Activated CD4-positive, alpha-beta T cell treated with anti-CD3 and anti-CD28 coated beads, Interleukin-10, Interleukin-2, amounts not matched to agents 100 ng/mL and 50 ng/mL, durations not matched to agents 16 hours and 8 hours (primary cell): Measurements from ENCODE around the gene NDUFA13.

Experiments
- DNase-seq: peaks from one replicate; pipeline ENCODE4 v3.0.0-alpha.2; 2020

Gene NDUFA13

DNA sequence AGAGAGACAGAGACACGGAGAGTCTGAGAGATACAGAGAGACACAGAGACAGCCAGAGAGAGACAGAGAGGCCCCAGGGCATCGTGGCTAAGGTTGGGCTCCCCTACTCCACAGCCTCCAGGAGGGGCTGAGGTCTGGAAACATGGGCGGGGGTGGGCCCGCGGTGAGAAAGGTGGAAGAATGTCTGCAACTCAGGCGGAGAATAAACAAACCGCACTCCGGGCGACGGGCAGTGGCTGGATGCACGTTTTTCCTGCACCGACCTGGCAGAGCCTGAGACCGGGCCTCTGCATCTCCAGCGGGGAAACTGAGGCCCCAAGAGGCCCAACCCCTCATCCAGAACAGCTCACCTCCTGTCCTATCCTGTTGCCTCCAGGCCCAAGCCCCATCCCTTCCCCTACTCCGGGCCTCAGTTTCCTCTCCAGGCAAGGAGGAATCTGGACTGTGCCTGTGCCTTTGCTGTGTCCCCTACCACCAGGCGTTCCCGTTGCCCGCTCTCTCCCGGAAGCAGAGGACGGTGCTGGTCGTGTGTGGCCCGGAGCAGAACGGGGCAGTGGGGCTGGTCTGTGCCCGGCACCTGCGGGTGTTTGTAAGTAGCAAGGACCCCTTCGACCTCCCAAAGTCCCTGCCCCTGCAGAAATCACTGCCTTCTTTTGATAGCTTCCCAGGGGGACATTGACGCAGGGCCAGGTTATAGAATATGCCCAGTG, 18.7 kb downstream of the NDUFA13 start:
- DNase-seq: no peak

DNA sequence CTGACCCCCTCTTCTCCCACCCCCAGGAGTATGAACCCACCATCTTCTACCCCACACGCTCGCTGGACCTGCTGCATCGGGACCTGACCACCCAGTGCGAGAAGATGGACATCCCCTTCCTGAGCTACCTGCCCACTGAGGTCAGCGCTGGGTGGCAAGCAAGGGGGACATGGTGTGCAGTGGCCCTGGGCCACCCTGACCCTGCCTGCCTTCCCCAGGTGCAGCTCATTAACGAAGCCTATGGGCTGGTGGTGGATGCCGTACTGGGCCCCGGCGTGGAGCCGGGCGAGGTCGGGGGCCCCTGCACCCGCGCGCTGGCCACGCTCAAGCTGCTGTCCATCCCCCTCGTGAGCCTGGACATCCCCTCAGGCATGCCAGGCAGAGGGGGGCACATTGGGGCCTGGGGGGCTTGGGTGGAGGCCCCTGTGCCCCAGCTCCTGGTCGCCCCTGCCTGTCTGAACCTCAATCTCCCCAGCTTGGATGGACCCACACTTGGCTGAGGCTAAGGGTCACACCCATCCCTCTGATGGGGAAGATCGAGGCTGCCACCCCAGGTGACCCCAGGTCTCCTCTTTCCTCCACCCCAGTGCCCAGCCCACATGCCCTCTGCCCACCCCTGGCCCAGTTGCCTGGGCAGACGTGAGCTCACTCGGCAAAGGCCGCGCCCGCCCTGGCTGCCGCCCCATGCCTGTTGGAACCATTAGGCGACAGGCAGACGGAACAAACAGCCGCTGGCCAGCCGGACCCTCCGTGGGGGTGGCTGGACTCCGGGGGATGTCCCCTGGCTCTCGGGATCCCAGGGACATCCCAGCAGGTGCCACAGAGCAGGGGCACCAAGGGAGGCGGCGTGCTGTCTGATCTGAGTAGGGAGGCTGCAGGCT, 19.5 kb downstream of the NDUFA13 start:
- no peak for DNase-seq

DNA sequence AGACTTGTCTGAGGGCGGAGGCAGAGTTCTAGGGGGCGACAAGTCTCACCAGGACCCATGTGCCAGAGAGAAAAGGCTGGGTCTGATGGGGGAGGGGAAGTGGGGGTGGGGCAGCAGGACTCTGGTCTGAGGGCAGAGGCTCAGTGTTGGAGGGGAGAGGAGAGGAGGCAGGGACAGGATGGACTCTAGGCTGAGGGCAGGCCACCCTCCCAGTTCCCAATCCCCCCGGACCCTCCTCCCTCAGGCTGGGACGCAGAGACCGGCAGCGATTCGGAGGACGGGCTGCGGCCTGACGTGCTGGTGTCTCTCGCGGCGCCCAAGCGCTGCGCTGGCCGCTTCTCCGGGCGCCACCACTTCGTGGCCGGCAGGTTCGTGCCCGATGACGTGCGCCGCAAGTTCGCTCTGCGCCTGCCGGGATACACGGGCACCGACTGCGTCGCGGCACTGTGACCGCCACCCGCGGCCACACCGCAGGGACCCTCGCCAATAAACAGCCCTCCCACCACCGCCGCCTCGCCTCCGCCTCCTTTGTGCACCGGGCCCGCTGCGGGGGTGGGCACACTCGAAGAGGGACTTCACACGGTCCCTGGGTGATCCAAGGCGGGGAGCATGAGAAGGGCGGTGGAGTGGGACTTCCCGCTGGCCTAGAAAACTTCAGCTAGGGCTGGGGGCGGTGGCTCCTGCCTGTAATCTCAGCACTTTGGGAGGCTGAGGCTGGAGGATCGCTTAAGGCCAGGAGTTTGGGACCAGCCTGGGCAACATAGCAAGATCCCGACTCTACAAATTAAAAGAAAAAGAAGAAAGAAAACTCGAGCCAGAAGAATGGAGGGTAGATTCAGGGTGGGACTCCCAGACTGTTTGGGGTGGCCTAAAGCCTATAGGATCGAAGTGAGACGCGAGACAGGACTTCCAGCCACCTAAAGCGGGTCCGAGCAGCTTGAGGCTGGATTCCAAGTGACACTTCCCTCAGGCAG, 21.3 kb downstream of the NDUFA13 start:
- no peak for DNase-seq

DNA sequence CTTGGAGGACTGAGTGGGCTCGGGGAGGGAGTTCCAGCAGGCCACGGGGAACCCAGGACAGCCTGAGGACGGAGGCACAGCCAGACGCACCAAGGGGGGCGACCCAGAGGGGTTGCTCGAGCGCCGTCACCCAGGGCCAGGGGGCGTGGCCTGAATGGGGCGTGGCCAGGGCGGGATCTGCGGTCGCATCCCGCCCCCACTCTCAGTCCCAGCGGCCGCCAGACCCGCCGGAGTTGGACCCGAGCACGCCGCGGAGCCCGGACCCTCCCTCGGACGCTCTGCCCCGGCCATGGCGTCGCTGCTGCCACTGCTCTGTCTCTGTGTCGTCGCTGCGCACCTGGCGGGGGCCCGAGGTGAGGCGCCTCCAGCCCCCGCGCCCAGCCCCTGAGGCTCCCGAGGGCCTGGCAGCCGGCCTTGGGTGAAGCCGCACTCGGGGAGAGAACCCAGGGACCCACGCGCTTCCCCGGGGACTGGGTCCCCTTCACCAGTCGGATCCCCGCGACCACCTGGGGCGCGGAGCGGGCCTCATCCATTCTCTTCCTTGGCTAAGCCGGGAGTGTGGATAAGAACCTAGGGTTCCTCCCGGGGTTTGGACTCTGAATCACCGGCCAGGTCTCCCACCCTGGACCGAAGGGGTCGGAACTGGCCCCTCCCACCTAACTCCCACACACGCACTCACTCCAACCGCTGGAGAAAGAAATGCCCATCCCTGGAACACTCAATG, 22.2 kb downstream of the NDUFA13 start, which contains the start of gene CILP2:
Gene CILP2 (plus strand): TSS at position 205 of the 724 bp plus-strand sequence. CDS start 85 bp downstream, at position 290.
- peak; percentile 34 for DNase-seq

DNA sequence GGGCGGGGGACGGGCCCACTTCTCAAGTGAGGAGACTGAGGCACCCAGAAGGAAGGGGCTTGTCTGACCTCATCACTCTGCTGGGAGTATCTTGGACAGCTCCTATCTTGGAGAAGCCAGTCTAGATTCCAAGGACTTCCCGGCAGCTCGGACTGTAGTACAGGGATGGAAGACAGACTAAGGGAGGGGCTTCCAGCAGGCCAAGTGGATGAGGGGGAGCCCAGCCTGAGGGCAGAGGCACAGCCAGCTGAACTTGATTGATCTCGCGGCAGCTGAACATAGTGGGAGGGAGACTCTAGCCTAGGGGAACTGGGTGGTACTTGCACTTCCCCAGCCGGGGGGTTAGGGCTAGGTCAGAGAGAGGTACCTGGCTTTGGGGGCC, 22.8 kb downstream of the NDUFA13 start:
- DNase-seq: no peak

DNA sequence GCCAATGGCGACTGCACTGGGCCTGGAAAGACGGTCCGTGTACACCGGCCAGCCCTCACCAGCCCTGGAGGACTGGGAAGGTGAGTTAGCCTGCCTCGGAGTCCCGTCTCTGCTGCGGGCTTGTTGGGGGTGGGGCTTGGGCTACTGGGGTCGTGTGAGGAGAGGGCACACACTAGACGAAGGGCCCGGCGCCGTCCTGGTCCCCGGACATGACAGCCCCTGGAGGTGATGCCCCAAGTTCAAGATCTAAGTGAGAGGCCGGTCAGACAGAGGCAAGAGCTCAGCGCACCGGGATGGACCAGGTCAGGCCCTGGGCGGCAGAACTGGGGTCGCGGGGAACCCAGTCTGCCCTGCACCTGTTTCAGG, 23.7 kb downstream of the NDUFA13 start:
- no peak for DNase-seq

DNA sequence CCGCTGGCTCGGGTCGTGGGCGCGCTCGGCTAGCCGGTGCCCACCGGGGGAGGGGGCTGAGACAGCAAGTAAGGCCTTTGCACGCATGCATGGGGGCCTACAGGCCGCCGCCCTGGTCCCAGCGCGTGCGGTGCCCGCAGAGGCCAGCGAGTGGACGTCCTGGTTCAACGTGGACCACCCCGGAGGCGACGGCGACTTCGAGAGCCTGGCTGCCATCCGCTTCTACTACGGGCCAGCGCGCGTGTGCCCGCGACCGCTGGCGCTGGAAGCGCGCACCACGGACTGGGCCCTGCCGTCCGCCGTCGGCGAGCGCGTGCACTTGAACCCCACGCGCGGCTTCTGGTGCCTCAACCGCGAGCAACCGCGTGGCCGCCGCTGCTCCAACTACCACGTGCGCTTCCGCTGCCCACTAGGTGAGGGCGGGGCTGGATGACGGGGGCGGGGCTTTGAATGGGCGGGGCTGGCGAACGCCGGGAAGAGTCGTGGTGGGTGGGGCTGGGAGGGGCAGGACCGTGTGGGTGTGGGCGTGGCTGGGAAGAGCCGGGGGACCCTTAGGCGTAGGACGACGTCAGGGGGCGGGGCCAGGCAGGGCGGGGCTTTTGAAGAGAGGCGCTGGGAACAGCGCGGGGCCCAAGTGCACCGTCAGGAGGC, 24.2 kb downstream of the NDUFA13 start:
- DNase-seq: peak; percentile 83

DNA sequence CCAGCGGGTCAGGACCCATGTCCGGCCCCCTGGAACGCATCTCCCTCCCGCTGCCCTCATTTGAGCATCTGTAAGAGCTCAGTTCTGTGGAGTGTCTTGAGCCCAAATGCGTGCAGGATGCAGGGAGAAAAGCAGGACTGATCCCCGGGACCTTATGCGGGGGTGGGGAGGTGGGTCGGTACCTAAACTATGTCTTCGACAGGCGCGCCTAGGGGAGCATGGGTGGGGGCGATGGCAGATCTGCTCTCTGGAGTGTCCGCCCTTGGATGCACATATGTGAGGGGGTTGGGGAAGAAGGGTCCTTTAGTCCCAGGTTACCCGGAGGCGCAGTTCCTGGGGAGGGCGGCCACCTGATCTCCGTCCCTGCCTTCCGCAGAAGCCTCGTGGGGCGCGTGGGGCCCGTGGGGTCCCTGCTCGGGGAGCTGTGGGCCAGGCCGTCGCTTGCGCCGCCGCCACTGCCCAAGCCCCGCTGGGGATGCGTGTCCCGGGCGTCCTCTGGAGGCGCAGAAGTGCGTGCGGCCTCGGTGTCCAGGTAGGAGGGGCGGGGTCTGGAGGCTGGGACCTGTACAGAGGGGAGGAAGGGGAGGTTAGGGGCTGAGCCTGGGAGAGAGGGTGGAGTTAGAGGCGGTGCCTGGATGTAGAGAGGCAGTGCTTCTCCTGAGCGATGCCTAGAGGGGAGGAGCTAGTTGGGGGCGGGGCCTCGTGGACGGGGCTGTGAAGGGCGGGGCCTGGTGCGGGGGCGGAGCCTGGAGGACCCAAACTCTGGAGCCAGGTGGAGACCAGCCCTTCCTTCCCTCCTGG, 24.9 kb downstream of the NDUFA13 start:
- DNase-seq: peak; percentile 77

DNA sequence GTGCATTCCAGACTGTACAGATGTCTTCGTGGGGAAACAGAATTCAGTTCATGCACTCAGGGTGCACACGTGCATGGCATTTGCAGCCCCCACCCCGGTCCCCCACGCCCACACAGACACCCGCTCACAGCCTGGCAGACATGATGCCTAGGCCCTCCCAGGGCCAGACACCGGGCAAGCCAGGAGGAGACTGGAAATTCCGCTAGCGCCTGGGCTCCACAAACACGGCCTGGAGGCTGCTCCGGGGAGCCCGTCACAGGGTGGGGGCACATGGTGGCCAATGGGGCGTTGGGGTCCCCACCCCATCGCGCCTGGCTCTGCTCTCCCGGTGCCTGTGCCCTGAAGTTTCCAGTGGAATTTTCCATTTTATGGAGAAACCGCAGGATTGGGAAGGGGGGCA, 25.6 kb downstream of the NDUFA13 start:
- no peak for DNase-seq

DNA sequence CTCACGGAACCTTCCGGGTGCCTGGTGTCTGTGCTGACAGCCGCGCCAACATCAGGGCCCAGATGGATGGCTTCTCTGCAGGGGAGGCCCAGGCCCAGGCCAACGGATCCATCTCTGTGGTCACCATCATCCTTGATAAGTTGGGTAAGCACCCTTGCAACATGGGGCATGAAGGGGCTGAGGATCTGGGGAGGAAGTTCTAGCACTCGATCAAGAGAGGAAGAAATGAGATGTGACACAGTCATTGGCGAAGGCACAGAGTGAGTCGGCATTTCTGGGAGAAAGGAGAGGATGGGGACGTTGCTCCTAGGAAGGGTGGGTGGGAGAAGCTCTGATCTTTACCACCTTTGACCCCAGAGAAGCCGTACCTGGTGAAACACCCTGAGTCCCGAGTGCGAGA, 26.5 kb downstream of the NDUFA13 start:
- DNase-seq: no peak

DNA sequence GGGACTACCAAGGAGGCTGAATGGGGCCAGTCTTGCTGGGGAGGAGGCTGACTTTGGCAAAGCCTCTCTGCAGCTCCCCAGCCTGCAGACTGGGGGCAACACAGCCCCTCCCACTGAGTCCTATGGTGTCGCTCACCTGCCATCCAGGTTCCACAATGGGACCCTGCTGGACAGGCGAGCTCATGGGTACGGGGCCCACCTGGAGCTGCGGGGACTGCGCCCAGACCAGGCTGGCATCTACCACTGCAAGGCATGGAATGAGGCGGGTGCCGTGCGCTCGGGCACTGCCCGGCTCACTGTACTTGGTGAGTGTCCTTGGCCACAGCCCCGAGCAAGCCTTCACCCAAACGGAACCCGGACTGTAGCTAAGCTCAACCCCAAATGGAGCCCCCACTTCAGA, 27.1 kb downstream of the NDUFA13 start:
- no peak for DNase-seq

DNA sequence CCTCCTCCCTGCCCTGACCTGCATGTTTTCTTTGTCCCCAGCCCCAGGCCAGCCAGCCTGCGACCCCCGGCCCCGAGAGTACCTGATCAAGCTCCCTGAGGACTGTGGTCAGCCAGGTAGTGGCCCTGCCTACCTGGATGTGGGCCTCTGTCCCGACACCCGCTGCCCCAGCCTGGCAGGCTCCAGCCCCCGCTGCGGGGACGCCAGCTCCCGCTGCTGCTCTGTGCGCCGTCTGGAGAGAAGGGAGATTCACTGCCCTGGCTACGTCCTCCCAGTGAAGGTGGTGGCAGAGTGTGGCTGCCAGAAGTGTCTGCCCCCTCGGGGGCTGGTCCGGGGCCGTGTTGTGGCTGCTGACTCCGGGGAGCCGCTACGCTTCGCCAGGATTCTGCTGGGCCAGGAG, 27.6 kb downstream of the NDUFA13 start:
- no peak for DNase-seq

DNA sequence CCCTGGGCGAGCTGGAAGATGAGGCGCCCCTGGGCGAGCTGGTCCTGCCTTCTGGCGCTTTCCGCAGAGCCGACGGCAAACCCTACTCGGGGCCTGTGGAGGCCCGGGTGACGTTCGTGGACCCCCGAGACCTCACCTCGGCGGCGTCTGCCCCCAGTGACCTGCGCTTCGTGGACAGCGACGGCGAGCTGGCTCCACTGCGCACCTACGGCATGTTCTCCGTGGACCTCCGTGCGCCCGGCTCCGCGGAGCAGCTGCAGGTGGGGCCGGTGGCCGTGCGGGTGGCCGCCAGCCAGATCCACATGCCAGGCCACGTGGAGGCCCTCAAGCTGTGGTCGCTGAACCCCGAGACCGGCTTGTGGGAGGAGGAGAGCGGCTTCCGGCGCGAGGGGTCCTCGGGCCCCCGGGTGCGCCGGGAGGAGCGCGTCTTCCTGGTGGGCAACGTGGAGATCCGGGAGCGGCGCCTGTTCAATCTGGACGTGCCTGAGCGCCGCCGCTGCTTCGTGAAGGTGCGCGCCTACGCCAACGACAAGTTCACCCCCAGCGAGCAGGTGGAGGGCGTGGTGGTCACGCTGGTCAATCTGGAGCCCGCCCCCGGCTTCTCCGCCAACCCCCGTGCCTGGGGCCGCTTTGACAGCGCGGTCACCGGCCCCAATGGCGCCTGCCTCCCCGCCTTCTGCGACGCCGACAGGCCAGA, 28.4 kb downstream of the NDUFA13 start:
- DNase-seq: no peak

DNA sequence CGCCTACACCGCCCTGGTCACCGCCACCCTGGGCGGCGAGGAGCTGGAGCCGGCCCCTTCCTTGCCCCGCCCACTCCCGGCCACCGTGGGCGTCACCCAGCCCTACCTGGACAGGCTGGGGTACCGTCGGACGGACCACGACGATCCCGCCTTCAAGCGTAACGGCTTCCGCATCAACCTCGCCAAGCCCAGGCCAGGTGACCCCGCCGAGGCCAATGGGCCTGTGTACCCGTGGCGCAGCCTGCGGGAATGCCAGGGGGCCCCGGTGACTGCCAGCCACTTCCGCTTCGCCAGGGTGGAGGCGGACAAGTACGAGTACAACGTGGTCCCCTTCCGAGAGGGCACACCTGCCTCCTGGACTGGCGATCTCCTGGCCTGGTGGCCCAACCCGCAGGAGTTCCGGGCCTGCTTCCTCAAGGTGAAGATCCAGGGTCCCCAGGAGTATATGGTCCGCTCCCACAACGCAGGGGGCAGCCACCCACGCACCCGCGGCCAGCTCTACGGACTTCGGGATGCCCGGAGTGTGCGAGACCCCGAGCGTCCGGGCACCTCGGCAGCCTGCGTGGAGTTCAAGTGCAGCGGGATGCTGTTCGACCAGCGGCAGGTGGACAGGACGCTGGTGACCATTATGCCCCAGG, 29.0 kb downstream of the NDUFA13 start:
- DNase-seq: no peak

DNA sequence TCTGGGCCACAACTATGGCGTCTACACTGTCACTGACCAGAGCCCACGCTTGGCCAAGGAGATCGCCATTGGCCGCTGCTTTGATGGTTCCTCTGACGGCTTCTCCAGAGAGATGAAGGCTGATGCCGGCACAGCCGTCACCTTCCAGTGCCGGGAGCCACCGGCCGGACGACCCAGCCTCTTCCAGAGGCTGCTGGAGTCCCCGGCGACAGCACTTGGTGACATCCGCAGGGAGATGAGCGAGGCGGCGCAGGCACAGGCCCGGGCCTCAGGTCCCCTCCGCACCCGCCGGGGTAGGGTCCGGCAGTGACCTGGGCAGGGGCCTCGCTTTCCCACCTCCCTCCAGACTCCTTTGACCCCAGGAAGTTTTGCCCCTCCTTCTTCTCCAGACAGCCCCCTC, 29.7 kb downstream of the NDUFA13 start:
- DNase-seq: no peak

DNA sequence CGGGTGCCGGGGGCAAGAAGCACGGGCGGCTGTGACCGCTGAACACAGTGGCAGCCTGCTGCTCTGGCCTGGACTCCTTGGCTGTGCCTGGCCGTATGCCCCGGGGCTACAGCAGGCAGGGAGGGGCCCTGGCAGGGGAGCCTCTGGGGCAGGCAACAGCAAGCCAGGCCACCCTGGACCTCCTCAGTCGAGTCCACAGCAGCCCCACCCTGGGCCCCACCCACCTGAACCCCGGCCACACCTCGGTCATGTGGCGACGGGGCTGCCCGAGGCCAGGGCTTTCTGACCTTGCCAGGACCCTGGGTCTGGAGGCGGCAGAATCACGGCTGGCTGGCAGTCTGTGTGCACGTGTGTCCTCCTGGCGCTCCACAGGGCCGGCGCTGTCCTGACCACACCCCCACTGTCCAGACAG, 30.7 kb downstream of the NDUFA13 start:
- DNase-seq: no peak

DNA sequence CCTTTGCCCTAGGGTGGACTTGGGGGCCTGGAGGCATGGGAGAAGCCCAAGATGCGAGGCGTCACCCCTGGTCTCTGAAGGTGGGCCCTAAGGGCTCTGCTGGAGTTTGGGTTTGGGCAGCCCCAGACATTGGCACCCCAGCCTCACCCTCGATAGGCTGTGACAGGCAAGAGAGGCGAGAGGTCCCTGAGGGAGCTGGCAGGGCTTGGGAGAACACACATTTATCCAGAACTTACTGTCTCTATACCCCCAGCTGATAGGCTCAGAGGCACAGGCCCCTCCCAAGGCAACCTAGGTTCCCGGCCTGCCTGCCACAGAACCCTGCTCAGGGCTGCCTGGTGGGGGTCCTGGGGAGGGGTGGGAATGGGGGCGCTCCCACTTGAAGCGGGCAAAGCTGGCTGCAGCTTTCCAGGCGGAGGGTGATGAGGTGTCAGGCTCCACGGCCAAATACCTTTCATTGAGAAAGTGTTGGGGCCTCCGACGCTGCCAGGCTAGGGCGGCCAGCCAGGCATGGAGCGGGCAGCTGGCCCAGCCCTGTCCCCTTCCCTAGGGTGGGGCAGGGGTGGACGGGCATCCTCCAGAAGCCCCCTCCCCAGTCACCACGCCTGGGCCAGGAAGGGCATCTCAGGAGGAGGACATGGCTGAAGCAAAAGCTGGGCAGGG, 31.8 kb downstream of the NDUFA13 start:
- DNase-seq: no peak

DNA sequence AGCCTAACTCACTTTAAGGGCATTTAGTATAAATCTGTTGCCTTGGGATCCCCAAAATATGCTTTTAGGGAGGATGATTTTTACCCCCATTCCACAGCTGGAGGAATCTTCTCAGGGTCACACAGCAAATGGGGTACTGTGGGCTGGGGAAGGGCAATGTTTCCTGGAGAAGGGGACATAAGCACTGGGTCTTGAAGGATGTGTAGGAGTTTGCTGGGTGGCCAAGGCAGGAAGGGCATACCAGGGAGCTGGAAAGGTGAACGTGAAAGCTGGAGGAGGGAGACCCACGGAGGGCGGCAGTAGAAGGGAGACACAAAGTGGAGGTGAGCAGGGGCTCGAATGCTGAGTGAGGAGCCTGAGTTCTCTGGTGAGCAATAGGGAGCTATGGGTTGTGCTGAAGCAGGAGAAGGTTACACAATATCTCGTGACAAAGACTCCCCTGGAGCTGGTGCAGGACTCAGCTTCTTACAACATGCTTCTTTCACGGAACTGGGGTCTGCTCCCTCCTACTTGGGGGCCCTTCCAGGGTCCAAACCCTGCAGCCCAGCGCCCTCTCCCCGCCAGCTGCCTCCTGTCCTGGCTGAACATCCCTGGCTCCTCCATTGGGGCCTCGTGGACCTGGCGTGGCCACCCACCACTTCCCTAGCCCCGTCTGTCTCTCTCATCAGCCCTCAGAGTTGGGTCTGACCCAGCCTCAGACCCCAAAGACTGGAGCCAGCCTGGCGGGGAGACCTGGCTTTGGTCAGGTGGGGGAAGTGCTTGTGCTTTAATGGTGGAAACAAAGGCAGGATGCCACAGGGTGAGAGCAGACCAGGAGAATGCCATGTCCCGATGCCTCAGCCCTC, 33.1 kb downstream of the NDUFA13 start:
- no peak for DNase-seq
